Neutrophil (primary cell): ENCODE measurements around the gene PINK1.
"Not testable (repeated sequence)": the region's sequence is repeated elsewhere in the genome, so short reads cannot be mapped to it uniquely, and the experiment has no call there.

Experiments
- H3K27ac ChIP-seq: fragments of 200-600 bp; sonication (generic); 2 replicates; pipeline ENCODE4 v1.5.1; 2016; ENCODE audit warnings: mild to moderate bottlenecking, moderate library complexity
- H3K27me3 ChIP-seq: fragments of 200-600 bp; sonication (generic); 2 replicates; pipeline ENCODE4 v1.6.0; 2016; ENCODE audit warnings: mild to moderate bottlenecking
- H3K36me3 ChIP-seq: fragments of 200-600 bp; sonication (generic); 2 replicates; pipeline ENCODE4 v1.5.1; 2017
- H3K4me1 ChIP-seq, 2 experiments: fragments of 200-600 bp in 1 of 2; sonication (generic) in 1 of 2; 1 replicate in 1 of 2; 2 replicates in 1 of 2; pipeline versions ENCODE4 v1.5.1 to v1.6.1; 2013 to 2016; ENCODE audit warnings: low read depth in 1 of 2, low read length in 1 of 2, mild to moderate bottlenecking in 1 of 2, moderate library complexity in 1 of 2; ENCODE audit not compliant: control insufficient read depth in 1 of 2, insufficient read depth in 1 of 2
- H3K4me3 ChIP-seq, 2 experiments: fragments of 200-600 bp in 1 of 2; sonication (generic) in 1 of 2; 1 replicate in 1 of 2; 2 replicates in 1 of 2; pipeline ENCODE4 v1.5.1; 2013 to 2016; ENCODE audit warnings: low read depth in 1 of 2, low read length in 1 of 2, mild to moderate bottlenecking in 1 of 2, moderate library complexity in 1 of 2
- H3K9me3 ChIP-seq: fragments of 200-600 bp; sonication (generic); 2 replicates; pipeline ENCODE4 v1.5.1; 2016
- CTCF ChIP-seq: fragments of 200-600 bp; sonication (generic); IDR thresholded peaks from 2 replicates; pipeline ENCODE4 v1.5.1; 2016; ENCODE audit warnings: antibody characterized with exemption

The PINK1 gene

DNA sequence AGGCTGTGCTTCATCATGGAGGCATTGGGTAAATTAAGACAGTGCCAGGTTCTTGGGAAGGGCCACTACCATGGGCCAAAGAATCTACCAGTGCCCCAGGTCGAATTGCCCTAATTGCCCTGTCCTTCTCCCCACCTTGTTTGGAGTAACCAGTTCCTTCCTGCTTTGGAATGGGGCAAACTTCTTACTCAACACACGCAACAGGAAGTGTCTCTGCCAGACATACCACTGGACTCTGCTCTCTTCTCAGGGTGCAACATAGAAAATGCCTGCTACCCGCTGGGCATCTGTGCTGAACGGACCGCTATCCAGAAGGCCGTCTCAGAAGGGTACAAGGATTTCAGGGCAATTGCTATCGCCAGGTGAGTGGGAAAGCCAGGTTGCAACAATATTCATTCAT, 28.6 kb upstream of the PINK1 start:
- Histone ChIP-seq H3K4me3 (peak overlapping the region; percentile 42 to 60), H3K4me1 (peaks cover 91 to 92% of the 10 kb centered on the region in 2 experiments), H3K9me3 (no peaks in the 10 kb centered on the region), H3K27ac (peak overlapping the region; percentile 98), H3K36me3 (peaks cover 63% of the 10 kb centered on the region), H3K27me3 (no peaks in the 10 kb centered on the region)
- no peak for TF ChIP-seq CTCF

DNA sequence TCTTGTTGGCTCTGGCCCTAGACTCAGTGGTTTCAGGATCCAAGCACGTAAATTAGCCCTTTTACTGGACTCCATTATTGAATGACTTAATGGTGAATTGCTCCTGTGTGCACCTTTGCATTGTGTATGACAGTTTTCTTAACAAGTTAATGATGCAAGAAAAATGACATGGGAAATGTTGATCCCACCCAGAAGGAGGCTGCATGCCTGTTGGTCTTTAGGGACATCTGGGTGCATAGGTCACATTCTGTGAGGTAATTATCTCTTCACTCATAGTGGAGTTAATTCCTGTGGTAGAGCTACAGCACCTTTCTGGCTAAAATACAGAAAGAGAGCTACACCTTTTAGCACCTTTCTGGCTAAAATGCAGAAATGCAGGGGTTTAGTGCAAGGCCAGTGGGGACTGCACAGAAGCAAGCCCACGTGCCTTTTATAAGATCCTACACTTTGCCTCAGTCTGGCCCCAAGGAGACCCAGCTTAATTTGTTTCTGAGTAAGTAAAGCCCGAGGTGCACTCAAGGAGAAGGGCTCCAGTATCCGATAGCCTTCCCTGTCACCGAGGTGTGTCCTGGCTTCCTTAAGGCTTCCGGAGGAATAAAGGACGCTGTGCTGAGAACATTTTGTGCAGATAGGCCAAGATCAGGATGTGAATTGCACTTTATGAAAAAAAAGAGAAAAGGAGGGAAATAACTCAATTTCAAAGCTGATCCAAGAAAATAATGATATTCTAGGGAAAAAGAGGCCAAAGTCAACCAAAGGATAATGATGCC, 26.3 kb upstream of the PINK1 start:
- H3K27me3 ChIP-seq, H3K9me3 ChIP-seq: not testable (repeated sequence)
- Histone ChIP-seq H3K36me3 (peaks cover 74% of the 10 kb centered on the region), H3K4me3 (peak overlapping the region in 1 of 2 experiments; percentile 32), H3K4me1 (peaks cover 69 to 71% of the 10 kb centered on the region in 2 experiments), H3K27ac (peak overlapping the region; percentile 90)

- peaks cover 91% of the 10 kb centered on the region for H3K36me3 ChIP-seq
- peak overlapping the region; percentile 90 for H3K27ac ChIP-seq
- no peak overlapping the region for H3K4me3 ChIP-seq
- no peak for TF ChIP-seq CTCF
- peaks cover 43 to 45% of the 10 kb centered on the region in 2 experiments for H3K4me1 ChIP-seq
- H3K27me3 ChIP-seq = no peaks in the 10 kb centered on the region
- H3K9me3 ChIP-seq = no peaks in the 10 kb centered on the region
These were observed 23.7 kb upstream of the PINK1 start for GRCh38 chr1:20609541-20609940.

- peak overlapping the region; percentile 32 for H3K27ac ChIP-seq
These were observed 22.3 kb upstream of the PINK1 start for GRCh38 chr1:20610970-20611369.

DNA sequence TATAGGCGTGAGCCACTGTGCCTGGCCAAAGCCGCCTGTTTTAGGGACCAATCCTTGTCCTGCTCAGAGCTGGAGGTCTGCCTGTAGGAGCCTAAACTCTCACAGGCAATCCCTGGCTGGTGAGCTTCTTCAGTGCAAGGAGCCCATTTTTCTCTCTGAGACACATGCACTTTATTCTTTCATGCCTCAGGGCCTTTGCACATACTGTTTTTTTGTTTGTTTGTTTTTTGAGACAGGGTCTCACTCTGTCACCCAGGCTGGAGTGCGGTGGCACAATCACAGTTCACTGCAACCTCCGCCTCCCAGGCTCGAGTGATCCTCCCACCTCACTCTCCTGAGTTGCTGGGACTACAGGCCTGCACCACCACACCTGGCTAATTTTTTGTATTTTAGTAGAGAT, 21.6 kb upstream of the PINK1 start:
- TF ChIP-seq CTCF = no peak

More at GRCh38 chr1:20610970-20611369, 22.3 kb upstream of the PINK1 start:
- Histone ChIP-seq H3K4me1 (peaks cover 31 to 37% of the 10 kb centered on the region in 2 experiments), H3K27me3 (no peaks in the 10 kb centered on the region), H3K9me3 (no peaks in the 10 kb centered on the region), H3K36me3 (peaks cover 98% of the 10 kb centered on the region), H3K4me3 (no peak overlapping the region)
- TF ChIP-seq CTCF = no peak

DNA sequence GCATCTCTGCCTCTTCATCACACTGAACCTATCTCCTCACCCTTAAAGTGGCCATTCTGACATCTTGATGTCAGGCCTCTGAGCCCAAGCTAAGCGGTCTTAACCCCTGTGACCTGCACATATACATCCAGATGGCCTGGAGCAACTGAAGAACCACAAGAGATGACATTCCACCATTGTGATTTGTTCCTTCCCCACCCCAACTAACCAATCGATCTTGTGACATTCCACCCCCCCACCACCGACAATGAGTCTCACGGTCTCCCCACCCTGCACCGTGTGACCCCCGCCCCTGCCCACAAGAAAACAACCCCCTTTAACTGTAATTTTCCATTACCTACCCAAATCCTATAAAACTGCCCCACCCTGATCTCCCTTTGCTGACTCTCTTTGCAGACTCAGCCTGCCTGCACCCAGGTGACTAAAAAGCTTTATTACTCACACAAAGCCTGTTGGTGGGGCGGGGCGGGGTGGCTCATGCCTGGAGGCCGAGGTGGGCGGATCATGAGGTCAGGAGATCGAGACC, 21.0 kb upstream of the PINK1 start:
- TF ChIP-seq CTCF = no peak
- Histone ChIP-seq H3K27ac (no peak overlapping the region), H3K27me3 (no peaks in the 10 kb centered on the region), H3K36me3 (peaks cover 98% of the 10 kb centered on the region), H3K4me1 (peaks cover 18 to 25% of the 10 kb centered on the region in 2 experiments), H3K4me3 (no peak overlapping the region), H3K9me3 (no peaks in the 10 kb centered on the region)

More for the DNA sequence above, 21.6 kb upstream of the PINK1 start:
- Histone ChIP-seq H3K27me3 (no peaks in the 10 kb centered on the region), H3K27ac (peak overlapping the region; percentile 32), H3K36me3 (peaks cover 98% of the 10 kb centered on the region), H3K9me3 (no peaks in the 10 kb centered on the region), H3K4me3 (no peak overlapping the region), H3K4me1 (peaks cover 24 to 31% of the 10 kb centered on the region in 2 experiments)
